ENCODE data around the gene HKDC1.

The HKDC1 gene, protein sequence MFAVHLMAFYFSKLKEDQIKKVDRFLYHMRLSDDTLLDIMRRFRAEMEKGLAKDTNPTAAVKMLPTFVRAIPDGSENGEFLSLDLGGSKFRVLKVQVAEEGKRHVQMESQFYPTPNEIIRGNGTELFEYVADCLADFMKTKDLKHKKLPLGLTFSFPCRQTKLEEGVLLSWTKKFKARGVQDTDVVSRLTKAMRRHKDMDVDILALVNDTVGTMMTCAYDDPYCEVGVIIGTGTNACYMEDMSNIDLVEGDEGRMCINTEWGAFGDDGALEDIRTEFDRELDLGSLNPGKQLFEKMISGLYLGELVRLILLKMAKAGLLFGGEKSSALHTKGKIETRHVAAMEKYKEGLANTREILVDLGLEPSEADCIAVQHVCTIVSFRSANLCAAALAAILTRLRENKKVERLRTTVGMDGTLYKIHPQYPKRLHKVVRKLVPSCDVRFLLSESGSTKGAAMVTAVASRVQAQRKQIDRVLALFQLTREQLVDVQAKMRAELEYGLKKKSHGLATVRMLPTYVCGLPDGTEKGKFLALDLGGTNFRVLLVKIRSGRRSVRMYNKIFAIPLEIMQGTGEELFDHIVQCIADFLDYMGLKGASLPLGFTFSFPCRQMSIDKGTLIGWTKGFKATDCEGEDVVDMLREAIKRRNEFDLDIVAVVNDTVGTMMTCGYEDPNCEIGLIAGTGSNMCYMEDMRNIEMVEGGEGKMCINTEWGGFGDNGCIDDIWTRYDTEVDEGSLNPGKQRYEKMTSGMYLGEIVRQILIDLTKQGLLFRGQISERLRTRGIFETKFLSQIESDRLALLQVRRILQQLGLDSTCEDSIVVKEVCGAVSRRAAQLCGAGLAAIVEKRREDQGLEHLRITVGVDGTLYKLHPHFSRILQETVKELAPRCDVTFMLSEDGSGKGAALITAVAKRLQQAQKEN

DNA sequence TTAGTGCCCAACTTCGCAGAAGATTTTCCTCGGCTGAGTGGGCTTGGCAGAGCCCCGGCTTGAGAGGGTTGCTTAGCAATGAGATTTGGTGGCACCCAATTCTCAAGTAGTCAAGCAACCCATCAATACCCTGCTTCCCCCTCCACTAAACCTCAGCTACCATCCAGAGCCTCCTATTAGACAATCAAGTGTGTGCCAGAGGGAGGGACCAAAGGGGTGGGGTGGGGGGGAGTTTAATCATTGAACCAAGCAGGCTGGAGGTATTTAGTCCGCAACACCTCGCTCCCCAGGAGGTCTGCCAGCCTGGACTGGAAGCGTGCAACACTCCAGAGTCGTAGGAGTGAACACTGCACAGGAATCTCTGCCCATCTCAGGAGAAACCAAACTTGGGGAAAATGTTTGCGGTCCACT, at the start of gene HKDC1:
HKDC1 (plus strand) TSS at position 292 of the 411 bp plus-strand sequence; CDS start at position 396, 104 bp downstream.
- TF ChIP-seq YY1 (IDR thresholded peaks at IDR 0.05; ENCODE audit: low read depth) (no peak), TAF1 (IDR thresholded peaks at IDR 0.05; ENCODE audit: low read depth) (no peak), ZBTB7A (IDR thresholded peaks at IDR 0.05; ENCODE audit: low read depth) (no peak)
- TF ChIP-seq, protein P1, sequence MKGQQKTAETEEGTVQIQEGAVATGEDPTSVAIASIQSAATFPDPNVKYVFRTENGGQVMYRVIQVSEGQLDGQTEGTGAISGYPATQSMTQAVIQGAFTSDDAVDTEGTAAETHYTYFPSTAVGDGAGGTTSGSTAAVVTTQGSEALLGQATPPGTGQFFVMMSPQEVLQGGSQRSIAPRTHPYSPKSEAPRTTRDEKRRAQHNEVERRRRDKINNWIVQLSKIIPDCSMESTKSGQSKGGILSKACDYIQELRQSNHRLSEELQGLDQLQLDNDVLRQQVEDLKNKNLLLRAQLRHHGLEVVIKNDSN (IDR thresholded peaks at IDR 0.05): no peak

DNA sequence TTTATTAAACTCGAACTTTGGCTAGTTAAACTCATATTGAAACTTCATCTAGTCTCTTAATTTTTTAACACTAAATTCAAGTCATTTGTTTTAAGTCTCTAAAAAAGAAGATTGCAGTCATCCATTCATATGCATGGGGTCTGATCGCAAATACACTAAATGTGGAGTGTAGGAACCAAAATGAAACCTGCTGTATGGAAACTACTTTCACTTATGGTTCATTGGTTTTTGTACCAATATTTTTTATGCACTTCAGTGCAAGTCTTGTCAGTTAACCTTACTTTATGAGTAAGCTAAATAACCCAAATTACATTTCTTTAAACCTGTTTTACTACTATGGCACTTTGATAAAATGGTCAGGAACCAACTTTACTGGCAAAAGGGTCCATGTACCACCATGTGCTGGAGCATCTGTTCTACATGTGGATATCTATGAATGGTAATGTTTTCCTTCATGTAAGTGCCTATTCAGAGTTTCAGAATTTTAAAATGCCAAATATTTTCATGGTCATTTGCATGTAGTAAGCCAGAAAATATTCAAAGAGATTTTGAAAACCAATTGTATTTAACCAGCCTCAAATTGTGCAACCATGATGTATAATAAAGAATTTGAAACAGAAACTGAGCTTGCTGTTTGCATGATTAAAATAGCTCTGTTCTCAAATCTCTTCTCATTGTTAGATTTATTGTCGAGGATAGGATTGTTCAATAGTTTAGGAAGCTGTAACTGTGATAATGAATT, 47.7 kb upstream of the HKDC1 start:
- TF ChIP-seq EP300 (IDR thresholded peaks at IDR 0.05; ENCODE audit: borderline replicate concordance): no peak
- TF ChIP-seq EGR1 (IDR thresholded peaks at IDR 0.05): no peak
- no peak for TF ChIP-seq FOXM1 (IDR thresholded peaks at IDR 0.05; ENCODE audit: borderline replicate concordance, low read depth)
- TF ChIP-seq, protein P2, sequence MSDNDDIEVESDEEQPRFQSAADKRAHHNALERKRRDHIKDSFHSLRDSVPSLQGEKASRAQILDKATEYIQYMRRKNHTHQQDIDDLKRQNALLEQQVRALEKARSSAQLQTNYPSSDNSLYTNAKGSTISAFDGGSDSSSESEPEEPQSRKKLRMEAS (IDR thresholded peaks at IDR 0.05): no peak
- TF ChIP-seq TCF12 (IDR thresholded peaks at IDR 0.05; ENCODE audit: low read depth): no peak
- no peak for TF ChIP-seq NFIC (IDR thresholded peaks at IDR 0.05)
- no peak for TF ChIP-seq RAD21 (IDR thresholded peaks at IDR 0.05; ENCODE audit: low read depth)

DNA sequence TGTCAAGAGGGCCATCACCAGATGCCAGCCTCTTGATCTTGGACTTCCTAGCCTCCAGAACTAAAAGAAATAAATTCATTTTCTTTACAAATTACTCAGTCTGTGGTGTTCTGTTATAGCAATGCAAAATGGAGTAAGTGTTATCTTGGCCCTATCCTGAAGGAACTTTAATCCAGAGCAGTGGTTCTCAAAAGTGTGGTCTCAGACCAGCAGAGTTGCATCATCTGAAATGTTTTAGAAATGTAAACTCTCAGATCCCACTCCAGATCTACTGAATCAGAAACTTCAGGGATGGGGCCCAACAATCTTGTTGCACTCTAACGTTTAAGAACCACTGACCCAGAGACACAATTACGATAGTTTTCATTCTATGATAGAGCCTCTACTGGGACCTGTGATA, 43.3 kb upstream of the HKDC1 start:
- no peak for TF ChIP-seq TAF1 (IDR thresholded peaks at IDR 0.05; ENCODE audit: low read depth)
- no peak for TF ChIP-seq REST (IDR thresholded peaks at IDR 0.05; ENCODE audit: low read depth)
- TF ChIP-seq NFIC (IDR thresholded peaks at IDR 0.05): no peak
- no peak for TF ChIP-seq EGR1 (IDR thresholded peaks at IDR 0.05)
- TF ChIP-seq, protein P2 (IDR thresholded peaks at IDR 0.05): no peak
- no peak for TF ChIP-seq YY1 (IDR thresholded peaks at IDR 0.05; ENCODE audit: low read depth)
- TF ChIP-seq TEAD4 (IDR thresholded peaks at IDR 0.05): no peak
- TF ChIP-seq, protein P1 (IDR thresholded peaks at IDR 0.05): no peak
- no peak for TF ChIP-seq EP300 (IDR thresholded peaks at IDR 0.05; ENCODE audit: borderline replicate concordance)
- no peak for TF ChIP-seq ZBTB7A (IDR thresholded peaks at IDR 0.05; ENCODE audit: low read depth)
- no peak for TF ChIP-seq FOXM1 (IDR thresholded peaks at IDR 0.05; ENCODE audit: borderline replicate concordance, low read depth)
- TF ChIP-seq RAD21 (IDR thresholded peaks at IDR 0.05; ENCODE audit: low read depth): no peak
- TF ChIP-seq TCF12 (IDR thresholded peaks at IDR 0.05; ENCODE audit: low read depth): no peak
- no peak for TF ChIP-seq CREB1 (IDR thresholded peaks at IDR 0.05; ENCODE audit: low read depth)
- TF ChIP-seq CEBPB (IDR thresholded peaks at IDR 0.05): no peak

GRCh38 chr10:69179089-69179742, 40.9 kb upstream of the HKDC1 start:
- TF ChIP-seq CREB1 (IDR thresholded peaks at IDR 0.05; ENCODE audit: low read depth) (no peak), CEBPB (IDR thresholded peaks at IDR 0.05) (no peak), FOXM1 (IDR thresholded peaks at IDR 0.05; ENCODE audit: borderline replicate concordance, low read depth) (no peak), NFIC (IDR thresholded peaks at IDR 0.05) (no peak), TCF12 (IDR thresholded peaks at IDR 0.05; ENCODE audit: low read depth) (no peak), TAF1 (IDR thresholded peaks at IDR 0.05; ENCODE audit: low read depth) (no peak), EP300 (IDR thresholded peaks at IDR 0.05; ENCODE audit: borderline replicate concordance) (no peak), RAD21 (IDR thresholded peaks at IDR 0.05; ENCODE audit: low read depth) (no peak), TEAD4 (IDR thresholded peaks at IDR 0.05) (no peak), REST (IDR thresholded peaks at IDR 0.05; ENCODE audit: low read depth) (no peak), EGR1 (IDR thresholded peaks at IDR 0.05) (no peak), ZBTB7A (IDR thresholded peaks at IDR 0.05; ENCODE audit: low read depth) (no peak), YY1 (IDR thresholded peaks at IDR 0.05; ENCODE audit: low read depth) (no peak; the same call in 1 of the 2 replicates)
- TF ChIP-seq, protein P1 (IDR thresholded peaks at IDR 0.05): no peak
- TF ChIP-seq, protein P2 (IDR thresholded peaks at IDR 0.05): no peak
